ENCODE data around the gene EXO1. TPM values are rescaled to one million over a fixed set of nuclear protein-coding genes. Genes with fewer than 3 reads are reported as not detected.

The EXO1 gene
- total RNA-seq, 6 donors from 2014 or later, result 0.59 to 4.3 (median 1.8) TPM; not detected in 1

DNA sequence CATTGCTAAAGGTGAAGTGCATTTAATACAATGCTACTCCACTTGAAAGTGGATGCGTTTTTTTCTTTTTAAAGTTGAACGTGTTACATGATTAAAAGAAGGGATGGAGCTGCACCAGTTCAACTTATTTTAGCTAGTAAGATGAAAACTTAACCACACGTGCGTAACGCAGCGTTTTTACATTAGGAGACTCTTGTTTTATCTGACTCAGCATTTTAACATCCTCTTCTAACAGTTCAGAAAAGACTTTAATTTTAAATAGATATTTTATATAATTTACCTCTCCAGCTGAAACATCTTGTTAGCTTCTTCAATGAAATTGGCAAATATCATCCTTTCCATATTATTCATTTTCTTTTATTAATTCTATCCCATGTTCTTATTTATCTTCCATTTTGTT lies 33.4 kb downstream of the EXO1 start:
- DNase-seq, result no peak
- no peaks in the 10 kb centered on the region for H3K36me3 ChIP-seq
- H3K27me3 ChIP-seq, result no peaks in the 10 kb centered on the region
- TF ChIP-seq EP300 (IDR thresholded peaks at IDR 0.05) (no peak), POLR2A (IDR thresholded peaks at IDR 0.05) (no peak), POLR2AphosphoS5 (IDR thresholded peaks at IDR 0.05) (no peak)
- TF ChIP-seq, protein P1, sequence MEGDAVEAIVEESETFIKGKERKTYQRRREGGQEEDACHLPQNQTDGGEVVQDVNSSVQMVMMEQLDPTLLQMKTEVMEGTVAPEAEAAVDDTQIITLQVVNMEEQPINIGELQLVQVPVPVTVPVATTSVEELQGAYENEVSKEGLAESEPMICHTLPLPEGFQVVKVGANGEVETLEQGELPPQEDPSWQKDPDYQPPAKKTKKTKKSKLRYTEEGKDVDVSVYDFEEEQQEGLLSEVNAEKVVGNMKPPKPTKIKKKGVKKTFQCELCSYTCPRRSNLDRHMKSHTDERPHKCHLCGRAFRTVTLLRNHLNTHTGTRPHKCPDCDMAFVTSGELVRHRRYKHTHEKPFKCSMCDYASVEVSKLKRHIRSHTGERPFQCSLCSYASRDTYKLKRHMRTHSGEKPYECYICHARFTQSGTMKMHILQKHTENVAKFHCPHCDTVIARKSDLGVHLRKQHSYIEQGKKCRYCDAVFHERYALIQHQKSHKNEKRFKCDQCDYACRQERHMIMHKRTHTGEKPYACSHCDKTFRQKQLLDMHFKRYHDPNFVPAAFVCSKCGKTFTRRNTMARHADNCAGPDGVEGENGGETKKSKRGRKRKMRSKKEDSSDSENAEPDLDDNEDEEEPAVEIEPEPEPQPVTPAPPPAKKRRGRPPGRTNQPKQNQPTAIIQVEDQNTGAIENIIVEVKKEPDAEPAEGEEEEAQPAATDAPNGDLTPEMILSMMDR (IDR thresholded peaks at IDR 0.05), result no peak
- H3K27ac ChIP-seq, result no peak overlapping the region
- 92 to 93% methylated on average over 6 of the region's 6 CpGs for WGBS, 2 donors
- H3K9me3 ChIP-seq, result no peaks in the 10 kb centered on the region
- no peak overlapping the region for H3K4me3 ChIP-seq
- no peak for ATAC-seq (ENCODE audit: low FRiP score in 2 of 2)
- H3K4me1 ChIP-seq, result no peaks in the 10 kb centered on the region

DNA sequence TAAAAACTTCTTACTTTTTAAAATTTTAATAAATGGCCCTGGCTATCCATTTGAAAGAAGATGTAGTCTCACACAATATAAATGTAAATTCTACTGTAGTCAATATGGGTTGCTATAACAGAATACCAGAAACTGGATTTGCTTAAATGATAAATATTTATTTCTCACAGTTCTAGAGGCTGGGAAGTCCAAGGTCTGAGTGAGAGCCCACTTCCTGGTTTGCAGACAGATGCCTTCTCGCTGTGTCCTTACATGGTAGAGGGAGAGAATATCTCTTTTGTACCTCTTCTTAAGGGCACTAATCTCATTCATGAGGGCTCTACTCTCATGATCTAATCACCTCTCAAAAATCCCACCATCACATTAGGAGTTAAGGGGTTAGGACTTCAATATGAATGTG lies 35.2 kb downstream of the EXO1 start:
- Histone ChIP-seq H3K27ac (no peak overlapping the region), H3K9me3 (no peaks in the 10 kb centered on the region), H3K27me3 (no peaks in the 10 kb centered on the region), H3K36me3 (no peaks in the 10 kb centered on the region), H3K4me3 (no peak overlapping the region), H3K4me1 (no peaks in the 10 kb centered on the region)
- DNase-seq (no peak), ATAC-seq (ENCODE audit: low FRiP score in 2 of 2) (no peak)
- 70 to 100% methylated on average over 1 of the region's 1 CpG for WGBS, 2 donors
- TF ChIP-seq, protein P1 (IDR thresholded peaks at IDR 0.05), result no peak
- TF ChIP-seq POLR2A (IDR thresholded peaks at IDR 0.05) (no peak), POLR2AphosphoS5 (IDR thresholded peaks at IDR 0.05) (no peak), EP300 (IDR thresholded peaks at IDR 0.05) (no peak)

DNA sequence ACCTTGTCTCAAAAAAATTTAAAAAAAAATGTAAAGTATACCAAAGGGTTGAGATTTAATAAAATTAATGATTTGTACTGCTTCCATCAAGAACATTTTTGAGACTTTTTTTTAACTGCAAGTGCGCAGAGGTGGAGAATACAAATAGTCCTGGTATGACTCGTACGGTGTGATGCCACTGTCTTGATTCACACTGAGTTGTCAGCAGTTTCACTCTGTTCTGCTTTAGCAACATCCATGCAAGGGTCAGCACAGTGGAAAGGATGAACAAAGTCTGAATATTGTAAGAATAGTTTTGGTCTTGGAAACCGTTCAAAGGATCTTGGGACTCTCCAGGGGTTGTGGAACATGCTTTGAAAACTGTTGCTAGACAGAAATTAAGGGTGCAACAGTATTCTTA lies 40.2 kb downstream of the EXO1 start:
- Histone ChIP-seq H3K27me3 (no peaks in the 10 kb centered on the region), H3K4me1 (no peaks in the 10 kb centered on the region), H3K27ac (no peak overlapping the region), H3K9me3 (no peaks in the 10 kb centered on the region), H3K4me3 (no peak overlapping the region), H3K36me3 (no peaks in the 10 kb centered on the region)
- ATAC-seq (ENCODE audit: low FRiP score in 2 of 2) (no peak), DNase-seq (no peak)
- TF ChIP-seq EP300 (IDR thresholded peaks at IDR 0.05) (no peak), POLR2AphosphoS5 (IDR thresholded peaks at IDR 0.05) (no peak), POLR2A (IDR thresholded peaks at IDR 0.05) (no peak)
- TF ChIP-seq, protein P1 (IDR thresholded peaks at IDR 0.05), result no peak
- WGBS, 2 donors, result 91 to 98% methylated on average over 4 of the region's 4 CpGs

DNA sequence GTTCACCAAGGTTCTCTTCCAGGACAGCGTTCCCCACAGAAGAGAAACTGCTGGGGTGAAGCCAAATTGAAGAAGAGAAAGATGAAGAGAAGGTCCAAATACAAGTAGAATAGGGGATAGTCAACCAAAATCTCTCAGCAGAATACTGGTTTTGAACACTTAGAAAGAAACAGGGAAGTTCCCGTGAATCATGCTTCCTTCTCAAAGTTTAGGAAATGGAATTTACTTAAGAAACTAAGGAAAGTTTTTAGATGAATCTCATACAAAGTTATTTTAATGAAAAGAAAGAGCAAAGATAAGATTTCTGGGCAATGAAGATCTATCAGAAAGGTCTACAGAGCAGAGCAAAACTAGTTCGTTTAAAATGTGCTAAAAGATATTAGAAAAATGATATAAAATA lies 43.3 kb downstream of the EXO1 start:
- H3K9me3 ChIP-seq, result no peaks in the 10 kb centered on the region
- TF ChIP-seq POLR2AphosphoS5 (IDR thresholded peaks at IDR 0.05) (no peak), EP300 (IDR thresholded peaks at IDR 0.05) (no peak), POLR2A (IDR thresholded peaks at IDR 0.05) (no peak)
- TF ChIP-seq, protein P1 (IDR thresholded peaks at IDR 0.05), result no peak
- ATAC-seq (ENCODE audit: low FRiP score in 2 of 2), result no peak
- H3K27ac ChIP-seq, result no peak overlapping the region
- H3K36me3 ChIP-seq, result no peaks in the 10 kb centered on the region
- 89 to 91% methylated on average over 3 of the region's 3 CpGs for WGBS, 2 donors
- no peak overlapping the region for H3K4me3 ChIP-seq
- no peak for DNase-seq
- H3K4me1 ChIP-seq, result no peaks in the 10 kb centered on the region
- no peaks in the 10 kb centered on the region for H3K27me3 ChIP-seq

DNA sequence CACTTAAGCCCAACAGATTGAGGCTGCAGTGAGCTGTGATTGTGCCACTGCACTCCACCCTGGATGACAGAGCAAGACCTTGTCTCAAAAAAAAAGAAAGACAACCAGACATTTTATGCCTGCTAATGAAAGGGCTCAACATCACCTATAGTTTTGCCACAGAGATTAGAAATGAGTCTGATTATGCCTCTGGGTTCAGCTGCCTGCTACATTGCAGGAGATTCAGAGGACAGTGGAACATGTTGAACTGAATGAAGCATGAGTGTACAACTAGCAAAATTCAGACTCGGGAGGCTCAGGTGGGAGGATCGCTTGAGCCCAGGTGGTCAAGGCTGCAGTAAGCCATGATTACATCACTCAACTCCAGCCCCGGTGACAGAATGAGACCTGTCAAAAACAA lies 46.0 kb downstream of the EXO1 start:
- no peak for DNase-seq
- ATAC-seq (ENCODE audit: low FRiP score in 2 of 2), result no peak

More for the DNA sequence above, 46.0 kb downstream of the EXO1 start:
- 78 to 92% methylated on average over 3 of the region's 3 CpGs for WGBS, 2 donors
- TF ChIP-seq, protein P1 (IDR thresholded peaks at IDR 0.05), result no peak
- TF ChIP-seq POLR2AphosphoS5 (IDR thresholded peaks at IDR 0.05), result no peak
- no peak for TF ChIP-seq POLR2A (IDR thresholded peaks at IDR 0.05)
- TF ChIP-seq EP300 (IDR thresholded peaks at IDR 0.05), result no peak
- Histone ChIP-seq H3K27ac (no peak overlapping the region), H3K4me3 (no peak overlapping the region), H3K9me3 (no peaks in the 10 kb centered on the region), H3K4me1 (no peaks in the 10 kb centered on the region), H3K27me3 (no peaks in the 10 kb centered on the region), H3K36me3 (no peaks in the 10 kb centered on the region)

Measured in upper lobe of left lung (tissue), 6 donors.